Heart right ventricle (tissue), 16 donors: ENCODE results near the gene OOSP3. TPM values are rescaled to one million over a fixed set of nuclear protein-coding genes. Genes with fewer than 3 reads are reported as not detected.

ENCODE experiments used
- ATAC-seq, 8 donors: fragments of 200-7000 bp; cut with Tn5 transposase; one replicate each; pipeline ENCODE4 v1.9.1; 2020; ENCODE audit warnings: mild to moderate bottlenecking in 8 of 8, moderate library complexity in 8 of 8, moderate number of reproducible peaks in 1 of 8
- DNase-seq, 2 donors: peaks; one replicate each; pipeline ENCODE4 v3.0.0-alpha.2; 2020
- H3K27ac ChIP-seq, 10 donors: fragments of 200-600 bp; sonication (generic) in 2 of 10; one replicate each; pipeline versions ENCODE4 v1.5.0 to v1.8.0; 2020 to 2022; ENCODE audit warnings: mild to moderate bottlenecking in 3 of 10
- H3K27me3 ChIP-seq, 7 donors: fragments of 200-600 bp; one replicate each; pipeline ENCODE4 v1.8.0; 2021 to 2022; ENCODE audit warnings: mild to moderate bottlenecking in 2 of 7
- H3K36me3 ChIP-seq, 9 donors: fragments of 200-600 bp; sonication (generic) in 1 of 9; one replicate each; pipeline versions ENCODE4 v1.5.0 to v1.8.0; 2020 to 2022; ENCODE audit warnings: mild to moderate bottlenecking in 2 of 9
- H3K4me1 ChIP-seq, 9 donors: fragments of 200-600 bp; sonication (generic) in 1 of 9; one replicate each; pipeline versions ENCODE4 v1.5.0 to v1.8.0; 2020 to 2022; ENCODE audit warnings: mild to moderate bottlenecking in 4 of 9
- H3K4me3 ChIP-seq, 10 donors: fragments of 200-600 bp; sonication (generic) in 2 of 10; one replicate each; pipeline versions ENCODE4 v1.5.0 to v1.8.0; 2020 to 2022; ENCODE audit warnings: mild to moderate bottlenecking in 7 of 10, moderate library complexity in 2 of 10
- H3K9me3 ChIP-seq, 11 donors: fragments of 200-600 bp in 10 of 11; sonication (generic) in 2 of 11; one replicate each; pipeline versions ENCODE4 v1.5.0 to v1.8.0; 2013 to 2022; ENCODE audit warnings: mild to moderate bottlenecking in 2 of 11, control low read depth in 1 of 11, moderate library complexity in 1 of 11
- WGBS, 2 donors: extraction: QIAGEN DNeasy Blood & Tissue Kit; methylation state at CpG; one replicate each; pipeline ENCODE4 v1.1.7; 2013; ENCODE audit warnings: inconsistent platforms in 1 of 2; 5-methylcytosine and 5-hydroxymethylcytosine counted together
- intact Hi-C, 10 donors: fragments of 100-400 bp; cut with DNase I; formaldehyde crosslinking; loops; one replicate each; pipeline versions ENCODE4 v1.11.1 to v1.14.2; 2022
- polyA plus RNA-seq, 2 donors: library from polyadenylated mRNA; stranded (reverse); fragments of 200-250 nt; gene quantifications; one replicate each; pipeline ENCODE4 v1.2.3, GENCODE V29; 2013
- total RNA-seq, 10 donors: library from RNA; stranded (reverse); fragmentation: NEBNext Ultra II Directional in 3 of 10; extraction: Animal tissue kit (Norgen Biotek cat#: 25700) in 3 of 10; gene quantifications; one replicate each; pipeline versions ENCODE4 v1.2.1 to v1.2.4, GENCODE V29; 2021 to 2023
- TF ChIP-seq, protein P1 (sequence below), 9 donors: fragments of 200-600 bp; sonication (generic) in 2 of 9; IDR thresholded peaks; one replicate each; pipeline versions ENCODE4 v1.5.0 to v1.8.0; 2021 to 2022; ENCODE audit warnings: antibody characterized with exemption in 9 of 9, mild to moderate bottlenecking in 5 of 9, moderate library complexity in 1 of 9
- donor health status: Arrhythmogenic right ventricular cardiomyopathy.
- donor health status: ischemic (EF 13 %, LVEDD 7.1; RV severe dilation, severe dysfunction).
- donor health status: healthy with polysubstance abuse.
- donor health status: DM: no; HTN: yes; CAD: no.
- donor health status: DM: no; HTN: no; CAD: no.
- donor health status: ischemic (EF 25% LVEDD 6.9; RV normal size, moderate dysfunction).
- donor health status: ischemic (EF 25% LVEDD 5.7; RV mildly dilated, moderate dysfunction).
- donor health status: healthy.
- donor health status: DM: yes; HTN: yes; CAD: no.
- donor health status: Ischemic cardiomyopathy.
- donor health status: ischemic (EF 35%, LVEDD 5.7; RV mildly dilated, moderate dysfunction).
- donor health status: nonischemic (EF 11% LVEDD 7.7; RV severe dilation, severe dysfunction).
- donor health status: DM: yes; HTN: yes; CAD: no.
- donor health status: PGD.
- donor health status: ischemic (EF 29% LVEDD 5.4; RV normal size, mild dysfunction).
- donor health status: nonischemic (EF 23%, LVEDD 6.1; RV moderate dilation, normal function).

The OOSP3 gene
- total and polyA plus RNA-seq, 12 donors, result not detected

GRCh38 chr11:59841514-59841913, 37.1 kb upstream of the OOSP3 start:
- TF ChIP-seq, protein P1, sequence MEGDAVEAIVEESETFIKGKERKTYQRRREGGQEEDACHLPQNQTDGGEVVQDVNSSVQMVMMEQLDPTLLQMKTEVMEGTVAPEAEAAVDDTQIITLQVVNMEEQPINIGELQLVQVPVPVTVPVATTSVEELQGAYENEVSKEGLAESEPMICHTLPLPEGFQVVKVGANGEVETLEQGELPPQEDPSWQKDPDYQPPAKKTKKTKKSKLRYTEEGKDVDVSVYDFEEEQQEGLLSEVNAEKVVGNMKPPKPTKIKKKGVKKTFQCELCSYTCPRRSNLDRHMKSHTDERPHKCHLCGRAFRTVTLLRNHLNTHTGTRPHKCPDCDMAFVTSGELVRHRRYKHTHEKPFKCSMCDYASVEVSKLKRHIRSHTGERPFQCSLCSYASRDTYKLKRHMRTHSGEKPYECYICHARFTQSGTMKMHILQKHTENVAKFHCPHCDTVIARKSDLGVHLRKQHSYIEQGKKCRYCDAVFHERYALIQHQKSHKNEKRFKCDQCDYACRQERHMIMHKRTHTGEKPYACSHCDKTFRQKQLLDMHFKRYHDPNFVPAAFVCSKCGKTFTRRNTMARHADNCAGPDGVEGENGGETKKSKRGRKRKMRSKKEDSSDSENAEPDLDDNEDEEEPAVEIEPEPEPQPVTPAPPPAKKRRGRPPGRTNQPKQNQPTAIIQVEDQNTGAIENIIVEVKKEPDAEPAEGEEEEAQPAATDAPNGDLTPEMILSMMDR (IDR thresholded peaks at IDR 0.05), result no peak
- intact Hi-C loops, result no loop called here

DNA sequence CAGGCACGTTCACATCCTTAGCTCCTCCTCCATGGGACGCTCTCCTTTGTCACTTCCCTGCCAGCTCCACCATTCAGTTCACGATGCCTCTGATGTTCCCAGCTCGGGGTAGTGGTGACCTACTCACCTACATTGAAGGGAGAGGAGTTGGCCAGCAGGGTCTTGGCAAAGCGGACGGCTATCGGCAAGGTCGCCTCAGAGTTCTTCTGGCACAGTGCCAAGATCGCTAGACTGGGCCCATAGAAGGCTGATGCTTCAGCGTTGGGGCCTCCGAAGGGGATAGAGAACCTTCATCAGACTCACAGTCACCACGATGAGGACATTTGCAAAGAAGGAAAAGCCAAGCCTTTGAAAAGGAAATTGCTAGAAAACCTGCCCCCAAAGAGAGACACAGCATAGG, 36.3 kb upstream of the OOSP3 start:
- intact Hi-C loops, result no loop called here
- Histone ChIP-seq H3K4me1 (no peaks in the 10 kb centered on the region), H3K36me3 (no peaks in the 10 kb centered on the region), H3K27ac (no peak overlapping the region), H3K4me3 (no peak overlapping the region), H3K27me3 (no peaks in the 10 kb centered on the region), H3K9me3 (no peaks in the 10 kb centered on the region)
- WGBS, 2 donors, result 75 to 78% methylated on average over 12 of the region's 12 CpGs
- DNase-seq, result no peak
- TF ChIP-seq, protein P1 (IDR thresholded peaks at IDR 0.05), result no peak
- no peak for ATAC-seq

More at GRCh38 chr11:59841514-59841913, 37.1 kb upstream of the OOSP3 start:
- H3K4me3 ChIP-seq, result no peak overlapping the region
- H3K9me3 ChIP-seq, result no peaks in the 10 kb centered on the region
- no peak for DNase-seq
- no peak for ATAC-seq
- 92 to 94% methylated on average over 2 of the region's 2 CpGs for WGBS, 2 donors
- H3K27me3 ChIP-seq, result no peaks in the 10 kb centered on the region
- no peaks in the 10 kb centered on the region for H3K36me3 ChIP-seq
- no peak overlapping the region for H3K27ac ChIP-seq
- H3K4me1 ChIP-seq, result no peaks in the 10 kb centered on the region

- Histone ChIP-seq H3K27me3 (no peaks in the 10 kb centered on the region), H3K27ac (no peak within 1 kb of the TSS), H3K4me3 (no peak within 1 kb of the TSS), H3K4me1 (no peaks in the 10 kb centered on the region), H3K36me3 (no peaks in the 10 kb centered on the region), H3K9me3 (no peaks in the 10 kb centered on the region)
- DNase-seq, result no peak
- intact Hi-C loops, result no loop called here
- WGBS, 2 donors, result 76 to 77% methylated on average over 4 of the region's 4 CpGs
- TF ChIP-seq, protein P1 (IDR thresholded peaks at IDR 0.05), result no peak
- no peak for ATAC-seq
Observed at GRCh38 chr11:59845399-59845798, 33.2 kb upstream of the OOSP3 start, which contains the start of gene CBLIF. TSS of gene CBLIF (minus strand) at chr11:59845499. CDS start at chr11:59845453, 46 bp downstream.

GRCh38 chr11:59846556-59846955, 32.0 kb upstream of the OOSP3 start:
- Histone ChIP-seq H3K27ac (no peak overlapping the region), H3K36me3 (no peaks in the 10 kb centered on the region), H3K4me1 (no peaks in the 10 kb centered on the region), H3K4me3 (no peak overlapping the region), H3K27me3 (no peaks in the 10 kb centered on the region), H3K9me3 (peaks cover 0 to 4% (median 0%) of the 10 kb centered on the region in 11 donors)
- TF ChIP-seq, protein P1 (IDR thresholded peaks at IDR 0.05), result no peak
- ATAC-seq (no peak), DNase-seq (no peak)
- intact Hi-C loops, result no loop called here
- WGBS, 2 donors, result 74 to 78% methylated on average over 5 of the region's 5 CpGs
